IPS-15b (cell line): ENCODE measurements around the gene ZMYND11.
A peak's percentile ranks its signal among the peaks of the same experiment; 100 is the strongest.

ENCODE experiments used
- H3K27me3 ChIP-seq: one replicate; pipeline ENCODE4 v1.6.1; 2013; ENCODE audit warnings: low read length; ENCODE audit not compliant: control insufficient read depth, insufficient read depth
- H3K36me3 ChIP-seq: one replicate; pipeline ENCODE4 v1.6.1; 2013; ENCODE audit warnings: low read length; ENCODE audit not compliant: control insufficient read depth, insufficient read depth
- H3K4me1 ChIP-seq: one replicate; pipeline ENCODE4 v1.6.1; 2013; ENCODE audit warnings: mild to moderate bottlenecking, low read length; ENCODE audit not compliant: control insufficient read depth, insufficient read depth
- H3K4me3 ChIP-seq: one replicate; pipeline ENCODE4 v1.5.1; 2013; ENCODE audit warnings: low read depth, low read length
- H3K9ac ChIP-seq: one replicate; pipeline ENCODE4 v1.6.1; 2013; ENCODE audit warnings: low read depth, mild to moderate bottlenecking, low read length
- H3K9me3 ChIP-seq: one replicate; pipeline ENCODE4 v1.6.1; 2013; ENCODE audit warnings: mild to moderate bottlenecking, low read length; ENCODE audit not compliant: control insufficient read depth, insufficient read depth

ZMYND11 gene

DNA sequence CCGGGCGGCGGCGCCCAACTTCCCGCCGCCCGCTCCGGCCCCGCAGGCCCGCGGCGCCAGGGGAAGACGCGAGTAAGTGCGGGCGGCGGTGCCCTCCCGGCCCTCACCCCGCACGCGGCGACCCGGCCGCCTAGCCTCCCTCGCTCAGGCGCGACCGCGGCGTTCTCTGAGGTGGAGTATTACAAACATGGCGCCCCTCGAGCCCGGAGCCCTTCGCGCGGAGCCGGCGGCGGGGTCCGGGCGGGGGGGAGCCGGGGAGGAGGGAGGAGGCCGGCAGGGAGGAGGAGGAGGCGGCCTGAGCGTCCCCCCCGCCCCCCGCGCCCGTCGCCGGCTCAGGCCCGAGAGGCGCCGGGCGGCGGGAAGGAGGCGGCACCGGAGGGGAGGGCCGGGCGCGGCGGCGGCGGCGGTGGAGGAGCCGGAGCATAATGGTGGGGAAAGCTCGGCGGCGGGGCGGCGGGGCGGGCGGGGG is at the start of gene ZMYND11:
Gene ZMYND11, plus strand, starts transcription at position 324 of the 469 bp plus-strand sequence. CDS start 44,558 bp downstream, outside the sequence.
- peak within 1 kb of the TSS; percentile 86 for H3K4me3 ChIP-seq
- H3K9me3 ChIP-seq: no peaks in the 10 kb centered on the region
- H3K9ac ChIP-seq: peak within 1 kb of the TSS; percentile 60
- H3K27me3 ChIP-seq: peaks cover 27% of the 10 kb centered on the region
- H3K36me3 ChIP-seq: no peaks in the 10 kb centered on the region
- peaks cover 7% of the 10 kb centered on the region for H3K4me1 ChIP-seq

DNA sequence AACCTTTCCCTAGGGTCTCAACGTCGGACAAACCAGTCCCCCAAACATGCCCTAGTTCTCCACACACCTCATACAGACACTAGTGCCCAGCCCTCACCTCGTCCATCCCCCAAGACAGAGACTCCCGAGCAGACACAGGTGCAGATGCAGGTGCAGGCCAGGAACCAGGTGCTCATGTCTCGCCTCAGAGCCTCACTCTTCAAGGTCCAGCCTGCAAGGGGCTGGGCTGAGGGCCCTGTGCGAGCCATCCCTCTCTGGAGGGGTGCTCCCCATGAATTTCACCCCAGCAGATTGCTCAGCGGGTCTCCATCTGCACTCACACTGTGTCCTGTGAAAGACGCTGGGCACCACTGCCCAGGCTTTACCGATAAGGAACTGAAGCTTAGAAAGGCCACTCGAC is 49.2 kb upstream of the ZMYND11 start:
- H3K9me3 ChIP-seq: no peaks in the 10 kb centered on the region
- no peak overlapping the region for H3K4me3 ChIP-seq
- H3K27me3 ChIP-seq: no peaks in the 10 kb centered on the region
- no peaks in the 10 kb centered on the region for H3K4me1 ChIP-seq
- H3K9ac ChIP-seq: no peak overlapping the region
- H3K36me3 ChIP-seq: no peaks in the 10 kb centered on the region

DNA sequence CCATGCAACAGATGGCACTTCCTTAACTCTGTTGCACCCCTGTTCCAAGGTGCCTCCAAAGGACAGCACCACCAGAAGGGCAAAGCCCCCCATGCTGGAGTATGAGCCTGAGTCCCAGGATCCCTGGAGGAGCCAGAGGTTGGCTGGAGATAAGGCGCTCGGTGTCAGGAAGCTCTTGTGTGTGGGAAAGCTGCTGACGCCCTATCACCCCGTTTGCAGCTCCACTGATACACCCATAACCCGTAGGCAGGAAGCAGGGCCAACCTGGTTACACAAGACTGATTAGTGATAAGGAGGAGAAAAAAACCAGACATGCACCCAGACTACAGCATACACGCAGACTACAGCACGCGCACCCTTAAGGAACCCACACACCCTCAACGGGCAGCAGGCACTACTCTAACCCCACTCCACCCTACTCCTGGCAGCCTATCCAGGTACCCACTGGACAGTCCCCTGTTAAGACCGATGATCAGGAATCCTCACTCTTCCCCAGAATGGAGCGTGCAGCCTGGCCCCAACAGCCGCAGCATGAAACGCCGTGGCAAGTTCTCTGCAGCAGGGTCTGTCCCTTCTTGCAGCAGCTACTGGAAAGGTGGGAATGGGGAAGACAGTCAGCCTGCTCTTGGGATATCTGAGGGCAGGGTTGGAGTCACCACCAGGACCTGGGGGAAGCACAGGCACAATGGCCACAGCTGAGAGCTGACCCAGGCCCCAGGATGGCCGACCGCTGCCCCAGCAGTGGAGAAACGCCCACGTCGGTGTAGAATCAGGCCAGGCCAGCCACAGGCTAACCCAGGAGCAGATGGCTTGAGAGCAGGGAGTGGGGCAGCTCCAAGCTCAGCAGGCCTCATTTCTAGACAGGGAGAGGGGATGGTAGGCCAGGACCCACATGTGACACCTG is 47.8 kb upstream of the ZMYND11 start:
- Histone ChIP-seq H3K36me3 (no peaks in the 10 kb centered on the region), H3K27me3 (no peaks in the 10 kb centered on the region), H3K4me1 (no peaks in the 10 kb centered on the region), H3K9me3 (no peaks in the 10 kb centered on the region), H3K9ac (no peak overlapping the region), H3K4me3 (no peak overlapping the region)

DNA sequence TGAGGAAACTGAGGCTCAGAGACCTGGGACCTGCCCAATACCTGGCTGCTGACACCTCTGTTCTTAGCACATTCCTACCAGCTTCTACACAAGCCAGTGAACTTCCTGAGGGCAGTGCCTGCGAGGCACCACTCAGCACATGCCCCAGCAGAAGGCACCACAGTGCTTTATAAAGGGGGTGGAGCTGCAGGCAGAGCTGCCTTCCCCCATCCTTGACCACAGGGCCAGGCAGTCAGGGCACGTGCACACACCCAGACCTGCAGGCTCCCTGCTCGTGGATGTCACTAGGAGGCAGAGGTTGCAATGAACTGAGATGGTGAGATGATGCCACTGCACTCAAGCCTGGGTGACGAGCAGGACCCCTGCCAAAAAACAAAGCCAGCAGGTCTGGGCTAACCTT is 47.0 kb upstream of the ZMYND11 start:
- Histone ChIP-seq H3K4me3 (no peak overlapping the region), H3K4me1 (no peaks in the 10 kb centered on the region), H3K36me3 (no peaks in the 10 kb centered on the region), H3K9me3 (no peaks in the 10 kb centered on the region), H3K27me3 (no peaks in the 10 kb centered on the region), H3K9ac (no peak overlapping the region)

DNA sequence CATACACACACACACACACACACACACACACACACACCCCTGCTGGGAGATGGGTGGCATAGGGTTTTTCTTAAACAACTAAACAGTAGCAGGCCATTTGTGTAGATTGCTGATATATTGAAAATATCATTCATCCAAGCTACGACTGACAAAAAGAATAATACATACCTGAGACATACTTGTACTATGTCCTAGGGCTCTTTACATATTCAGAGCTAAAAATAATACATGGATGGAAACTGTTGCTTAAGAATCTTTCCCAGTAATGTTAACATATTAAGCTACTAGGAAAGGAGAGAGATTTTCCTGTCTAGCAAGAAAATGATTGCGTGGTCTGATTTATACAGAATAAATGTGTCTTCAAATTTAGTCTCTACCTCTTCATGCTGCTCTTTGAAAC is 46.0 kb upstream of the ZMYND11 start:
- Histone ChIP-seq H3K27me3 (no peaks in the 10 kb centered on the region), H3K4me3 (no peak overlapping the region), H3K9me3 (no peaks in the 10 kb centered on the region), H3K4me1 (no peaks in the 10 kb centered on the region), H3K9ac (no peak overlapping the region), H3K36me3 (no peaks in the 10 kb centered on the region)

DNA sequence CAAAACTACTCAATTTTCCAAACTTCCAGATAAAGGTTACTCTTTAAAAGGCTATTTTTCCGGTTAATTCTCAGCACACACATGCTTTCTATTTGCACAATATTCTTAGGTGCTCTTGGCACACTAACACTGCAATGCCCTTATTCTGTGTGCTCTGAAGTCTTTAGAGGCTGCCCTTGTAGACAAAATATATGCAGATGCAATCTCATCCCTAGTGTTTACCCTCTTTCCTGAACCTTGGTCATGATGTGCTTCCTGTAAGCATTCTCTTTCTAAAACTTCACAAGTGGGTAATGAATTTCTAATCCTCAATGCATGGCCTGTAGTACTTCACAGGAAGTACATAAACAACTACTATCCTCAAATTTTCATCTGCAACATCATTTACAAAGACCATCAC is 45.1 kb upstream of the ZMYND11 start:
- Histone ChIP-seq H3K4me1 (no peaks in the 10 kb centered on the region), H3K9ac (no peak overlapping the region), H3K9me3 (no peaks in the 10 kb centered on the region), H3K36me3 (no peaks in the 10 kb centered on the region), H3K27me3 (no peaks in the 10 kb centered on the region), H3K4me3 (no peak overlapping the region)

DNA sequence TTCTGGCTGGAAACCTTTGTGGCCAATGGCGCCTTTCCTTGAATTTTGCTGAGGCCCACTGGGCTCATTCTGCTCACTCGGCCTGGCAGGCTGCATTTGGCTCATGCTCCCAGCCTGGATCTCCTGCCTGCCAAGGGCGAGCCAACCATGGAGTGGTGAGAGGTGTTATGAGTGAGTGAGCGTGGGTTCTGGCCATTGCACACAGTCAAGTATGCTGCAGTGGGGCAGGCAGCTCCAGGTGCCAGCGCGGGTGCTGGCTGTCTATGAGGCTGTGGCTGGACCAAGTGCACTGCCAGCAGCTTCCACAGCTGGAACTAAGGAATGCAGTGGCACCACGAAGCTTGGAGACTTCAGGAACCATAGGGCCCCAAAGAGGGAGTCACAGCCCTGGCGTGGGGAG is 43.9 kb upstream of the ZMYND11 start:
- H3K36me3 ChIP-seq: no peaks in the 10 kb centered on the region
- H3K9me3 ChIP-seq: no peaks in the 10 kb centered on the region
- no peaks in the 10 kb centered on the region for H3K27me3 ChIP-seq
- no peak overlapping the region for H3K9ac ChIP-seq
- H3K4me3 ChIP-seq: no peak overlapping the region
- no peaks in the 10 kb centered on the region for H3K4me1 ChIP-seq

DNA sequence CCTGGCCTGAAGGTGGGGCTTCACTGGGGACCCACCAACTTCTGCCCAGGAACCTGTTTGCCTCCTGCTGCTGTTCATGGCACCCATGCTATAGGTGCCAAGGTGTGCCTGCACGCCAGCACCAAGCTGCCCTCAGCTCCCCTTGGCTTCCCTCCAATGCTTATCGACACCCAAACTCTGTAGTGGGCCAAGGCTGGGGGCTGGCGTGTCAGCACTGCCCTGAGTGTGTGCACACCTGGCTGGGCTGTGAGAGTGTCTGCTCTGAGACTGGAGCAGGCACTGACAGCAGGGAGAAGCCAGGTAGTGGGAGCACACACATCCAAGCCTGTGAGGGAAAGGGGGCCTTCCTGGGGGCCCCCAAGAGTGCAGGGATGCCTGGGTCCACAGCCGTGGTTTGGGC is 43.1 kb upstream of the ZMYND11 start:
- Histone ChIP-seq H3K9me3 (no peaks in the 10 kb centered on the region), H3K4me3 (no peak overlapping the region), H3K9ac (no peak overlapping the region), H3K4me1 (no peaks in the 10 kb centered on the region), H3K36me3 (no peaks in the 10 kb centered on the region), H3K27me3 (no peaks in the 10 kb centered on the region)

DNA sequence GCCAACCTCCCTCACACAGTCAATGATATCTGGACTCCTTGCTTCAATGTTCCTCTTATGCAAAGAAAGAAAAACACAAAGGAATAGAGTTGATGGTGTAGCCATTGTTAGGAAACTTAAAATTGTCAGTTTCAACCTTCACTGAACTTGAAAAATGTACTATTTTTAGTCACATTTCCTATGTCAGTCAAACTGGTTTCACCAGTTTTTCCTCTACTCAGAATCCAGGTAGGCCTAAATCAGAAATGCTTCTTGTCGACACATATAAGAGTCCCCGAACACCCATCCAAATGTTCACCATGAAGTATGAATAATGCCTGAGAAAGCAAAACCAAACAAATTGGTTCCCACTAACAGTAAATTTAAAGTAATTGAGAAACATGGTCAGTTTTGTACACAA is 42.4 kb upstream of the ZMYND11 start:
- Histone ChIP-seq H3K9me3 (no peaks in the 10 kb centered on the region), H3K4me1 (no peaks in the 10 kb centered on the region), H3K27me3 (no peaks in the 10 kb centered on the region), H3K4me3 (no peak overlapping the region), H3K36me3 (no peaks in the 10 kb centered on the region), H3K9ac (no peak overlapping the region)

DNA sequence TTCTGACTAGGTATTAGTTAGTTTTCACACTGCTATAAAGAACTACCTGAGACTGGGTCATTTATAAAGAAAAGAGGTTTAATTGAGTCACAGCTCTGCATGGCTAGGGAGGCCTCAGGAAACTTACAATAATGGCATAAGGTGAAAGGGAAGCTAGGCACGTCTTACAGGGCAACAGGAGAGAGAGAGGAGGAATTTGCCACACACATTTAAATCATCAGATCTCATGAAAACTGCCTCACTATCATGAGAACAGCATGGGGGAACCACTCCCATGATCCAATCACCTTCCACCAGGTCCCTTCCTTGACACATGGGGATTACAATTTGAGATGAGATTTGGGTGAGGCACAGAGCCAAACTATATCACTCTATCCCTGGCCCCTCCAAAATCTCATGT is 40.6 kb upstream of the ZMYND11 start:
- Histone ChIP-seq H3K27me3 (no peaks in the 10 kb centered on the region), H3K4me1 (no peaks in the 10 kb centered on the region), H3K9ac (no peak overlapping the region), H3K4me3 (no peak overlapping the region), H3K36me3 (no peaks in the 10 kb centered on the region), H3K9me3 (no peaks in the 10 kb centered on the region)

DNA sequence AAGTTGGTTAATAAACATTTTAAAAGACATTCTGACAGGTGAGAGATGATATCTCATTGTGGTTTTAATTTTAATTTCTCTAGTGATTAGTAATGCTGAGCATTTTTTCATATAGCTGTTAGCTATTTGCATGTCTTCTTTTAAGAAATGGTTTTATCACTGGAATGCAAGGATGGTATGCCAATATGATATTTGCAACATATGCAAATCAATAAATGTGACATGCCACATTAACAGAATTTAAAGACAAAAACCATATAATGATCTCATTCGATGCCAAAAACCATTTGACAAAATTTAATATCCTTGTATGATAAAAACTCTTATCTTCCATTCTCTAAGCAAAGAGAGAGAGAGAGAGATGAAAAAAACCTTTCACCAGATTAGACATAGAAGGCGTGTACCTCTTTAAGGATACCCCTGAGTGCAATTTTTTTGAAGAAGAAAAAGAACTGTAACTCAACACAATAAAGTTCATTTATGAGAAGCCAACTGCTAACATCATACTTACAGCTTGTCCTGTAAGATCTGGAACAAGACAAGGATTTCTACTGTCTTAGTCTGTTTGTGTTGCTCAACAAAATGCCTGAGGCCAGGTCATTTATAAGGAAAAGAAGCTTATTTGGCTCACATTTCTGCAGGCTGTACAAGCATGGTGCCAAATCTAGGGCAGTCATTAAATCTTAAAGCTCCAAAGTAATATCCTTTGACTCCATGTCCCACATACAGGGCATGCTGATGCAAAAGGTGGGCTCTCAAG is 39.7 kb upstream of the ZMYND11 start:
- H3K4me1 ChIP-seq: no peaks in the 10 kb centered on the region
- no peaks in the 10 kb centered on the region for H3K27me3 ChIP-seq
- no peaks in the 10 kb centered on the region for H3K9me3 ChIP-seq
- H3K9ac ChIP-seq: no peak overlapping the region
- H3K4me3 ChIP-seq: no peak overlapping the region
- H3K36me3 ChIP-seq: no peaks in the 10 kb centered on the region

DNA sequence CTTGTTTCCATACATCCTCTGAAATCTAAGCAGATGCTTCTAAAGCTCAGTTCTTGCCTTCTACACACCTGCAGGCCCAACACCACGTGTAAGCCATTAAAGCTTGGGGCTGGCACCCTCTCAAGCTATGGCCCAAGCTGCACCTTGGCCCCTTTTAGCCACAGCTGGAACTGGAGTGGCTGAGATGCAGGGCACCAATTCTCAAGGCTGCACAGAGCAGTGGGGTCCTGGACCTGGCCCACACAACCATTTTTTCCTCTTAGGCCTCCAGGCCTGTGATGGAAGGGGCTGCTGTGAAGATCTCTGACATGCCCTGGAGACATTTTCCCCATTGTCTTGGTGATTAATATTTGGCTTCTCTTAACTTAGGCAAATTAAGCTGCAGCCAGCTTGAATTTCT is 38.8 kb upstream of the ZMYND11 start:
- Histone ChIP-seq H3K4me1 (no peaks in the 10 kb centered on the region), H3K27me3 (no peaks in the 10 kb centered on the region), H3K9me3 (no peaks in the 10 kb centered on the region), H3K36me3 (no peaks in the 10 kb centered on the region), H3K9ac (no peak overlapping the region), H3K4me3 (no peak overlapping the region)
